Caco-2 (cell line): ENCODE data around the gene BANF2. TPM values are rescaled to one million over a fixed set of nuclear protein-coding genes. Genes with fewer than 3 reads are reported as not detected.

Experiments
- BruUV-seq: library from RNA; stranded (reverse); fragments of 400-500 nt; replicated peaks from 2 replicates; lab custom pipeline; 2021; lab: Mats Ljungman, UMichigan
- CTCF ChIA-PET: fragments of 300-600 bp; sonication (Branson Sonifier 250); formaldehyde crosslinking; loops from one replicate; lab custom pipeline; 2022; ENCODE audit warnings: antibody characterized with exemption; lab: Charles Lee
- POLR2A ChIA-PET: fragments of 300-600 bp; sonication (Branson Sonifier 250); formaldehyde crosslinking; loops from one replicate; lab custom pipeline; 2022; ENCODE audit warnings: antibody characterized with exemption; lab: Charles Lee
- DNase-seq, 2 experiments: peaks; one replicate each; pipeline versions ENCODE4 v3.0.0 to v3.0.0-alpha.2; 2020 to 2022
- H3K27me3 ChIP-seq: replicated peaks from 2 replicates; pipeline ENCODE4 v1.6.0; 2011; ENCODE audit warnings: low read length; ENCODE audit not compliant: control insufficient read depth, insufficient read depth
- H3K36me3 ChIP-seq: 2 replicates; pipeline ENCODE4 v1.5.1; 2011; ENCODE audit warnings: low read length; ENCODE audit not compliant: control insufficient read depth, insufficient read depth
- H3K4me1 ChIP-seq: fragments of 250-450 bp; sonication (Bioruptor Pico); 2 replicates; pipeline ENCODE4 v1.5.1; 2020; ENCODE audit warnings: mild to moderate bottlenecking
- H3K4me3 ChIP-seq: 2 replicates; pipeline ENCODE4 v1.5.1; 2011; ENCODE audit warnings: low read depth, mild to moderate bottlenecking, control low read depth, low read length
- H3K9me3 ChIP-seq: fragments of 250-450 bp; sonication (Bioruptor Pico); 2 replicates; pipeline ENCODE4 v1.5.1; 2020; ENCODE audit warnings: mild to moderate bottlenecking, moderate library complexity
- H3K27ac Mint-ChIP-seq: one replicate; pipeline ENCODE4 v1.8.0; 2022; ENCODE audit warnings: mixed read lengths; ENCODE audit not compliant: unreplicated experiment
- H3K27me3 Mint-ChIP-seq: one replicate; pipeline ENCODE4 v1.8.0; 2022; ENCODE audit warnings: mixed read lengths; ENCODE audit not compliant: insufficient read depth, unreplicated experiment
- H3K36me3 Mint-ChIP-seq: one replicate; pipeline ENCODE4 v1.8.0; 2022; ENCODE audit warnings: mild to moderate bottlenecking, mixed read lengths; ENCODE audit not compliant: insufficient read depth, unreplicated experiment
- H3K4me1 Mint-ChIP-seq: one replicate; pipeline ENCODE4 v1.8.0; 2022; ENCODE audit warnings: low read depth, mixed read lengths; ENCODE audit not compliant: unreplicated experiment
- H3K4me3 Mint-ChIP-seq: one replicate; pipeline ENCODE4 v1.8.0; 2022; ENCODE audit warnings: mild to moderate bottlenecking, moderate library complexity, mixed read lengths; ENCODE audit not compliant: unreplicated experiment
- H3K9me3 Mint-ChIP-seq: one replicate; pipeline ENCODE4 v1.8.0; 2022; ENCODE audit warnings: mixed read lengths; ENCODE audit not compliant: unreplicated experiment
- CTCF ChIP-seq, 2 experiments: fragments of 200-600 bp in 1 of 2; IDR thresholded peaks; 1 replicate in 1 of 2; 2 replicates in 1 of 2; pipeline versions ENCODE4 v1.5.1 to v1.8.0; 2011 to 2022; ENCODE audit warnings: antibody characterized with exemption in 1 of 2, control low read depth in 1 of 2, inconsistent platforms in 1 of 2, low read depth in 1 of 2, low read length in 1 of 2, mild to moderate bottlenecking in 1 of 2, moderate library complexity in 1 of 2; ENCODE audit not compliant: insufficient read depth in 1 of 2, severe bottlenecking in 1 of 2, unreplicated experiment in 1 of 2
- intact Hi-C: fragments of 100-400 bp; cut with micrococcal nuclease; formaldehyde crosslinking; loops from one replicate; pipeline ENCODE4 v1.10.0; 2022; ENCODE audit not compliant: unreplicated experiment
- total RNA-seq: library from RNA; stranded (reverse); gene quantifications from 2 replicates; pipeline ENCODE4 v1.2.3, GENCODE V29; 2022

The BANF2 gene
- total RNA-seq, 1 experiment from 2014 or later: 2.1 TPM

GRCh38 chr20:17783671-17784070 lies 83.9 kb downstream of the BANF2 start:
- Mint-ChIP-seq H3K27me3 (no peaks in the 10 kb centered on the region), H3K36me3 (peaks cover 5% of the 10 kb centered on the region), H3K4me3 (no peak overlapping the region), H3K27ac (no peak overlapping the region), H3K4me1 (no peaks in the 10 kb centered on the region), H3K9me3 (no peaks in the 10 kb centered on the region)
- no peaks in the 10 kb centered on the region for H3K9me3 ChIP-seq
- no peaks in the 10 kb centered on the region for H3K4me1 ChIP-seq
- no peak for DNase-seq
- intact Hi-C loops: no loop called here
- no TSS peak for BruUV-seq
- TF ChIP-seq CTCF (IDR thresholded peaks at IDR 0.05; ENCODE audit: insufficient read depth in 1 of 2, low read depth in 1 of 2, low read length in 1 of 2, severe bottlenecking in 1 of 2, unreplicated experiment in 1 of 2): no peak
- ChIA-PET POLR2A (no interaction called here), CTCF (no interaction called here)
- H3K27me3 ChIP-seq: no peaks in the 10 kb centered on the region
- H3K36me3 ChIP-seq: no peaks in the 10 kb centered on the region
- H3K4me3 ChIP-seq: no peak overlapping the region

GRCh38 chr20:17785007-17785406 lies 85.2 kb downstream of the BANF2 start:
- POLR2A ChIA-PET: no interaction called here

More at GRCh38 chr20:17785007-17785406, 85.2 kb downstream of the BANF2 start:
- Histone ChIP-seq H3K4me1 (0 out of 2 replicates have a peak, but pooled peaks cover 6% of the 10 kb centered on the region), H3K27me3 (no peaks in the 10 kb centered on the region), H3K9me3 (no peaks in the 10 kb centered on the region), H3K4me3 (no peak overlapping the region), H3K36me3 (no peaks in the 10 kb centered on the region)
- intact Hi-C loops: no loop called here
- CTCF ChIA-PET: interaction anchor here (0.6 kb wide), 1 partner anchor 249 kb away, joined by 3 read pairs; no protein-coding TSS in a partner anchor
- no peak for TF ChIP-seq CTCF (IDR thresholded peaks at IDR 0.05; ENCODE audit: insufficient read depth in 1 of 2, low read depth in 1 of 2, low read length in 1 of 2, severe bottlenecking in 1 of 2, unreplicated experiment in 1 of 2)
- Mint-ChIP-seq H3K27ac (no peak overlapping the region), H3K27me3 (no peaks in the 10 kb centered on the region), H3K36me3 (peaks cover 5% of the 10 kb centered on the region), H3K9me3 (no peaks in the 10 kb centered on the region), H3K4me3 (no peak overlapping the region), H3K4me1 (no peaks in the 10 kb centered on the region)
- no TSS peak for BruUV-seq
- no peak for DNase-seq

Other genes starting within 250 kb of the BANF2 start
- gene BFSP1, start 168.6 kb upstream of the BANF2 start, total RNA-seq: 20.4 and 22.7 TPM in 2 replicates
- 313 and 318 TPM in 2 replicates for gene DSTN, start 129.9 kb upstream of the BANF2 start, total RNA-seq
- 665 and 758 TPM in 2 replicates for gene RRBP1, start 17.7 kb upstream of the BANF2 start, total RNA-seq